Cardiac fibroblast (primary cell): Measurements from ENCODE around the gene UBE2D4.
"Not testable (repeated sequence)": the region's sequence is repeated elsewhere in the genome, so short reads cannot be mapped to it uniquely, and the experiment has no call there.

Source experiments
- DNase-seq, 2 donors: peaks; one replicate each; pipeline versions ENCODE4 v3.0.0 to v3.0.0-alpha.2; 2010; ENCODE audit warnings: low read depth in 2 of 2
- H3K4me3 ChIP-seq, 2 donors: replicated peaks in 1 of 2; 1 replicate in 1 of 2; 2 replicates in 1 of 2; pipeline ENCODE4 v1.5.1; 2011; ENCODE audit warnings: low read depth in 2 of 2, low read length in 2 of 2, mild to moderate bottlenecking in 2 of 2, moderate library complexity in 1 of 2
- CTCF ChIP-seq: IDR thresholded peaks from one replicate; pipeline ENCODE4 v1.5.1; 2011; ENCODE audit warnings: low read depth, mild to moderate bottlenecking, low read length, inconsistent platforms

UBE2D4 gene

GRCh38 chr7:43974033-43974573 lies 47.9 kb downstream of the UBE2D4 start:
- DNase-seq: peak in 1 of 2 donors; percentile 34

GRCh38 chr7:43974725-43975482 lies 48.7 kb downstream of the UBE2D4 start:
- H3K4me3 ChIP-seq, DNase-seq: not testable (repeated sequence)

More at GRCh38 chr7:43974033-43974573, 47.9 kb downstream of the UBE2D4 start:
- H3K4me3 ChIP-seq: not testable (repeated sequence)

- no peak for TF ChIP-seq CTCF
- no peak for DNase-seq
Measured at GRCh38 chr7:43977525-43977924, 51.3 kb downstream of the UBE2D4 start.

GRCh38 chr7:43978102-43978501 lies 51.9 kb downstream of the UBE2D4 start:
- DNase-seq, H3K4me3 ChIP-seq: not testable (repeated sequence)

More at GRCh38 chr7:43977525-43977924, 51.3 kb downstream of the UBE2D4 start:
- no peak overlapping the region for H3K4me3 ChIP-seq

- H3K4me3 ChIP-seq, DNase-seq: not testable (repeated sequence)
Measured at GRCh38 chr7:43982848-43983247, 56.6 kb downstream of the UBE2D4 start.

GRCh38 chr7:43983736-43984135 lies 57.5 kb downstream of the UBE2D4 start:
- H3K4me3 ChIP-seq, DNase-seq: not testable (repeated sequence)

- not testable (repeated sequence) for H3K4me3 ChIP-seq
- peak; percentile 76 to 78 for DNase-seq
- TF ChIP-seq CTCF: peak; percentile 61
Measured at GRCh38 chr7:43985904-43986864, 59.9 kb downstream of the UBE2D4 start.

GRCh38 chr7:43987476-43987875 lies 61.2 kb downstream of the UBE2D4 start:
- not testable (repeated sequence) for H3K4me3 ChIP-seq, DNase-seq

GRCh38 chr7:43990011-43990585 lies 63.9 kb downstream of the UBE2D4 start:
- not testable (repeated sequence) for DNase-seq, H3K4me3 ChIP-seq

- not testable (repeated sequence) for H3K4me3 ChIP-seq, DNase-seq
Measured at GRCh38 chr7:43990829-43991228, 64.6 kb downstream of the UBE2D4 start.

- H3K4me3 ChIP-seq: not testable (repeated sequence)
- peak; percentile 5 to 75 for DNase-seq
Measured at GRCh38 chr7:43992896-43993295, 66.7 kb downstream of the UBE2D4 start.

- H3K4me3 ChIP-seq, DNase-seq: not testable (repeated sequence)
Measured at GRCh38 chr7:43994681-43995080, 68.4 kb downstream of the UBE2D4 start.

GRCh38 chr7:43997532-43997931 lies 71.3 kb downstream of the UBE2D4 start, which contains the start of gene SPDYE1:
SPDYE1 (plus strand) TSS chr7:43997897; CDS start chr7:43999950, 2,053 bp downstream.
- H3K4me3 ChIP-seq, DNase-seq: not testable (repeated sequence)
